ENCODE data around the gene BABAM2.

- no peak for TF ChIP-seq EZH2 (IDR thresholded peaks at IDR 0.05; ENCODE audit: insufficient read depth, low read length)
- TF ChIP-seq CTCF (IDR thresholded peaks at IDR 0.05; ENCODE audit: insufficient read depth, low read depth, low read length), result no peak
These were observed 50.5 kb downstream of the BABAM2 start for GRCh38 chr2:27940982-27941381.
